Stimulated activated CD4-positive, alpha-beta T cell treated with anti-CD3 and anti-CD28 coated beads, TNF-alpha, amount 100 ng/mL, for 48 hours (primary cell): ENCODE data around the gene FRRS1L.
"Not testable (repeated sequence)": the region's sequence is repeated elsewhere in the genome, so short reads cannot be mapped to it uniquely, and the experiment has no call there.

Source experiments
- DNase-seq, 3 donors: peaks; one replicate each; pipeline ENCODE4 v3.0.0-alpha.2; 2020; ENCODE audit warnings: low read depth in 3 of 3

FRRS1L gene

GRCh38 chr9:109132567-109133021 lies 34.5 kb downstream of the FRRS1L start:
- DNase-seq: no peak

- no peak for DNase-seq
Observed at GRCh38 chr9:109129470-109130197, 37.4 kb downstream of the FRRS1L start.

GRCh38 chr9:109126671-109127070 lies 40.4 kb downstream of the FRRS1L start:
- DNase-seq: not testable (repeated sequence)

GRCh38 chr9:109124121-109124520 lies 42.9 kb downstream of the FRRS1L start:
- no peak for DNase-seq

GRCh38 chr9:109122726-109123621 lies 44.1 kb downstream of the FRRS1L start:
- no peak for DNase-seq

- no peak for DNase-seq
Observed at GRCh38 chr9:109121232-109121796, 45.7 kb downstream of the FRRS1L start.

- no peak for DNase-seq
Observed at GRCh38 chr9:109120204-109120789, 46.8 kb downstream of the FRRS1L start.

- DNase-seq: peak; percentile 88 to 93 (median 91)
Observed at GRCh38 chr9:109119439-109120203, 47.4 kb downstream of the FRRS1L start, which contains the start of gene TMEM245. TMEM245 (minus strand) TSS chr9:109119947; CDS start chr9:109119913, 34 bp downstream.

- peak in 1 of 3 donors; percentile 21 for DNase-seq
Observed at GRCh38 chr9:109118808-109119438, 48.1 kb downstream of the FRRS1L start.

GRCh38 chr9:109117856-109118807 lies 48.9 kb downstream of the FRRS1L start:
- DNase-seq: peak in 1 of 3 donors; percentile 47

GRCh38 chr9:109115931-109116526 lies 51.0 kb downstream of the FRRS1L start:
- no peak for DNase-seq

GRCh38 chr9:109114670-109115069 lies 52.4 kb downstream of the FRRS1L start:
- no peak for DNase-seq

GRCh38 chr9:109113892-109114609 lies 53.0 kb downstream of the FRRS1L start:
- DNase-seq: no peak

- DNase-seq: no peak
Observed at GRCh38 chr9:109113254-109113653, 53.8 kb downstream of the FRRS1L start.

- no peak for DNase-seq
Observed at GRCh38 chr9:109110329-109111021, 56.6 kb downstream of the FRRS1L start.

GRCh38 chr9:109109967-109110328 lies 57.1 kb downstream of the FRRS1L start:
- no peak for DNase-seq

- DNase-seq: no peak
Observed at GRCh38 chr9:109108318-109108717, 58.7 kb downstream of the FRRS1L start.
